NB4 (cell line): Measurements from ENCODE around the gene MORN2.

Experiments
- MYC ChIP-seq: IDR thresholded peaks from 2 replicates; pipeline ENCODE4 v1.6.1; 2011; ENCODE audit warnings: low read depth, low read length
- POLR2A ChIP-seq: IDR thresholded peaks from 2 replicates; pipeline ENCODE4 v1.6.1; 2011; ENCODE audit warnings: mild to moderate bottlenecking; ENCODE audit not compliant: insufficient read length; ENCODE audit errors: extremely low read depth
- TF ChIP-seq, protein P1 (sequence below): IDR thresholded peaks from one replicate; pipeline ENCODE4 v1.5.1; 2012; ENCODE audit warnings: low read depth, low read length
- TF ChIP-seq, protein P2 (sequence below): IDR thresholded peaks from 2 replicates; pipeline ENCODE4 v1.6.1; 2011; ENCODE audit warnings: low read depth, low read length

DNA sequence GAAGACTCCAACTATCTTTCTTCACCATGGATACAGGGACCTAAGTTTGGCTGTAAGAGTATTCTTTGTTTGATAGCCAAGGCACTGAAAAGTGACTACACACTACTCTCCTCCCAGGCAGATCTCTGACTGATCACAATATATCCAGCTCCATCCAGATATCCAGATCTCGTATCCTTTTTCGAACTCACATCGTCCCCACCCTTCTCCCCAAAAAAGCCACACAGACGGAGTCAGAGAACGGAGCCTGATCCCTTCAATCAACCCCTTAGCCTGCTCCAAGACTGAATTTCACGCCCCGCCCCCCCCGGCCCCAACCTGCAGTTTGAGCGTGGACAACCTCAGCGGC lies 575 bp upstream of the MORN2 start:
- TF ChIP-seq, protein P1, sequence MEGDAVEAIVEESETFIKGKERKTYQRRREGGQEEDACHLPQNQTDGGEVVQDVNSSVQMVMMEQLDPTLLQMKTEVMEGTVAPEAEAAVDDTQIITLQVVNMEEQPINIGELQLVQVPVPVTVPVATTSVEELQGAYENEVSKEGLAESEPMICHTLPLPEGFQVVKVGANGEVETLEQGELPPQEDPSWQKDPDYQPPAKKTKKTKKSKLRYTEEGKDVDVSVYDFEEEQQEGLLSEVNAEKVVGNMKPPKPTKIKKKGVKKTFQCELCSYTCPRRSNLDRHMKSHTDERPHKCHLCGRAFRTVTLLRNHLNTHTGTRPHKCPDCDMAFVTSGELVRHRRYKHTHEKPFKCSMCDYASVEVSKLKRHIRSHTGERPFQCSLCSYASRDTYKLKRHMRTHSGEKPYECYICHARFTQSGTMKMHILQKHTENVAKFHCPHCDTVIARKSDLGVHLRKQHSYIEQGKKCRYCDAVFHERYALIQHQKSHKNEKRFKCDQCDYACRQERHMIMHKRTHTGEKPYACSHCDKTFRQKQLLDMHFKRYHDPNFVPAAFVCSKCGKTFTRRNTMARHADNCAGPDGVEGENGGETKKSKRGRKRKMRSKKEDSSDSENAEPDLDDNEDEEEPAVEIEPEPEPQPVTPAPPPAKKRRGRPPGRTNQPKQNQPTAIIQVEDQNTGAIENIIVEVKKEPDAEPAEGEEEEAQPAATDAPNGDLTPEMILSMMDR = no peak
- TF ChIP-seq, protein P2, sequence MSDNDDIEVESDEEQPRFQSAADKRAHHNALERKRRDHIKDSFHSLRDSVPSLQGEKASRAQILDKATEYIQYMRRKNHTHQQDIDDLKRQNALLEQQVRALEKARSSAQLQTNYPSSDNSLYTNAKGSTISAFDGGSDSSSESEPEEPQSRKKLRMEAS = no peak
- TF ChIP-seq POLR2A (no peak), MYC (no peak)
